ENCODE results near the gene KLHL7. TPM values are rescaled to one million over a fixed set of nuclear protein-coding genes. Genes with fewer than 3 reads are reported as not detected.
A peak's percentile ranks its signal among the peaks of the same experiment; 100 is the strongest.
"Not testable (repeated sequence)": the region's sequence is repeated elsewhere in the genome, so short reads cannot be mapped to it uniquely, and the experiment has no call there.

KLHL7 gene
- polyA plus RNA-seq, 1 donor (not counting 4 experiments of a cell fraction or from before 2014, with no cell fraction given), result 43.1 TPM

DNA sequence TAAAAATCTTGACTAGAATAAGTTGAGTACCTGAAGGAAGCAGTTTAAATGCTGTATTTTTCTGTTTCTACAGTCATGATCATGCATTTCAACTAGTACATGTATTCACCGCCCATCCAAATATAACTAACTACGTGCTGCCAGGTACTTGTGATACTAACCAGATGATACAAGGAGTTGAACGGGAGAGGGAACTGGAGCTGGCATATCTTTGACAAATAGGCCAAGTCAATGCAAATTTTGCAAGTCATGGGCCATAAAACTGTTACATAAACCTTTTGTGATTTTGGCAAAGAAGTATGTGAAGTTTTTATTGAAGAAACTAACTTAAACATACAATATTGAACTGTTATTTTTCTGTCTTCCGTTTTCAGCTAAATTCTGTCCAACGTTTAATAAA is 90.7 kb downstream of the KLHL7 start:
- H3K4me1 ChIP-seq (ENCODE audit: control insufficient read depth, extremely low read depth, insufficient read depth, low read length), result no peaks in the 10 kb centered on the region
- no peak overlapping the region for H3K4me2 ChIP-seq (ENCODE audit: control insufficient read depth, extremely low read depth, insufficient read depth, low read depth, low read length)
- H3K9me3 ChIP-seq (ENCODE audit: control insufficient read depth, low read depth, low read length), result no peaks in the 10 kb centered on the region
- no peak overlapping the region for H3K27ac ChIP-seq (ENCODE audit: control insufficient read depth, insufficient read depth, low read length)
- H3K79me2 ChIP-seq (ENCODE audit: control insufficient read depth, insufficient read depth, low read length), result peaks cover under 1% of the 10 kb centered on the region
- no peak for TF ChIP-seq EZH2 (IDR thresholded peaks at IDR 0.05; ENCODE audit: low read length)
- TF ChIP-seq, protein P1, sequence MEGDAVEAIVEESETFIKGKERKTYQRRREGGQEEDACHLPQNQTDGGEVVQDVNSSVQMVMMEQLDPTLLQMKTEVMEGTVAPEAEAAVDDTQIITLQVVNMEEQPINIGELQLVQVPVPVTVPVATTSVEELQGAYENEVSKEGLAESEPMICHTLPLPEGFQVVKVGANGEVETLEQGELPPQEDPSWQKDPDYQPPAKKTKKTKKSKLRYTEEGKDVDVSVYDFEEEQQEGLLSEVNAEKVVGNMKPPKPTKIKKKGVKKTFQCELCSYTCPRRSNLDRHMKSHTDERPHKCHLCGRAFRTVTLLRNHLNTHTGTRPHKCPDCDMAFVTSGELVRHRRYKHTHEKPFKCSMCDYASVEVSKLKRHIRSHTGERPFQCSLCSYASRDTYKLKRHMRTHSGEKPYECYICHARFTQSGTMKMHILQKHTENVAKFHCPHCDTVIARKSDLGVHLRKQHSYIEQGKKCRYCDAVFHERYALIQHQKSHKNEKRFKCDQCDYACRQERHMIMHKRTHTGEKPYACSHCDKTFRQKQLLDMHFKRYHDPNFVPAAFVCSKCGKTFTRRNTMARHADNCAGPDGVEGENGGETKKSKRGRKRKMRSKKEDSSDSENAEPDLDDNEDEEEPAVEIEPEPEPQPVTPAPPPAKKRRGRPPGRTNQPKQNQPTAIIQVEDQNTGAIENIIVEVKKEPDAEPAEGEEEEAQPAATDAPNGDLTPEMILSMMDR (optimal IDR thresholded peaks at IDR 0.05 in 1 of 3, IDR thresholded peaks at IDR 0.05 in 1 of 3, conservative IDR thresholded peaks at IDR 0.05 in 1 of 3; ENCODE audit: extremely low read depth in 1 of 3, insufficient read depth in 2 of 3, low read length in 3 of 3), result no peak
- H3K27me3 ChIP-seq (ENCODE audit: control insufficient read depth, extremely low read depth, insufficient read depth, low read length), result no peaks in the 10 kb centered on the region
- H3K4me3 ChIP-seq (ENCODE audit: control insufficient read depth in 2 of 3, extremely low read depth in 1 of 3, insufficient read depth in 2 of 3, low read depth in 1 of 3, low read length in 3 of 3), result no peak overlapping the region
- DNase-seq (ENCODE audit: low read depth, low spot score) (no peak), FAIRE-seq (no peak)
- H2AFZ ChIP-seq (ENCODE audit: control insufficient read depth, low read length), result no peak overlapping the region
- H4K20me1 ChIP-seq (ENCODE audit: control insufficient read depth, extremely low read depth, insufficient read depth, low read length), result no peaks in the 10 kb centered on the region
- dilution Hi-C loops (cut with MboI; ENCODE audit: extremely low pct_ligation_motif_present, low sequenced_read_pairs), result no loop called here
- no peak overlapping the region for H3K9ac ChIP-seq (ENCODE audit: control insufficient read depth, extremely low read depth, insufficient read depth, low read length)
- peaks cover 10 to 23% of the 10 kb centered on the region in 2 experiments for H3K36me3 ChIP-seq (ENCODE audit: control insufficient read depth in 2 of 2, extremely low read depth in 1 of 2, insufficient read depth in 2 of 2, low read length in 2 of 2)
- H3K9me1 ChIP-seq (ENCODE audit: control insufficient read depth, extremely low read depth, insufficient read depth, low read length), result no peaks in the 10 kb centered on the region

DNA sequence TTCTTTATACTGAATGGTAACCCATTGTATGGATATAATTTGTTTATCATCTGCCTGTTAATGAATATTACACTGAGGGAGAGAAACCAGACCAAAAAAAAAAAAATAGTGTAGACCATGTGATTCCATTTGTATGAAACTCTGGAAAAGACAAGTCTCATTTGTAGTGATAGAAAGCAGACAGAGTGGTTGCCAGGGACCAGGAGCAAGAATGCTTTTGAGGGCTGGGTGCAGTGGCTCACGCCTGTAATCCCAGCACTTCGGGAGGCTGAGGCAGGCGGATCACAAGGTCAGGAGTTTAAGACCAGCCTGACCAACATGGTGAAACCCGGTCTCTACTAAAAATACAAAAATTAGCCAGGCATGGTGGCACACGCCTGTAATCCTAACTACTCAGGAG is 92.2 kb downstream of the KLHL7 start:
- dilution Hi-C loops (cut with MboI; ENCODE audit: extremely low pct_ligation_motif_present, low sequenced_read_pairs); H3K9ac ChIP-seq (ENCODE audit: control insufficient read depth, extremely low read depth, insufficient read depth, low read length); H3K4me3 ChIP-seq (ENCODE audit: control insufficient read depth in 2 of 3, extremely low read depth in 1 of 3, insufficient read depth in 2 of 3, low read depth in 1 of 3, low read length in 3 of 3); H4K20me1 ChIP-seq (ENCODE audit: control insufficient read depth, extremely low read depth, insufficient read depth, low read length); H3K9me1 ChIP-seq (ENCODE audit: control insufficient read depth, extremely low read depth, insufficient read depth, low read length); H3K4me2 ChIP-seq (ENCODE audit: control insufficient read depth, extremely low read depth, insufficient read depth, low read depth, low read length); H3K79me2 ChIP-seq (ENCODE audit: control insufficient read depth, insufficient read depth, low read length); H3K4me1 ChIP-seq (ENCODE audit: control insufficient read depth, extremely low read depth, insufficient read depth, low read length); H3K9me3 ChIP-seq (ENCODE audit: control insufficient read depth, low read depth, low read length); H2AFZ ChIP-seq (ENCODE audit: control insufficient read depth, low read length); H3K27me3 ChIP-seq (ENCODE audit: control insufficient read depth, extremely low read depth, insufficient read depth, low read length); H3K27ac ChIP-seq (ENCODE audit: control insufficient read depth, insufficient read depth, low read length); DNase-seq (ENCODE audit: low read depth, low spot score); FAIRE-seq: not testable (repeated sequence)
- peaks cover 9 to 18% of the 10 kb centered on the region in 2 experiments for H3K36me3 ChIP-seq (ENCODE audit: control insufficient read depth in 2 of 2, extremely low read depth in 1 of 2, insufficient read depth in 2 of 2, low read length in 2 of 2)

DNA sequence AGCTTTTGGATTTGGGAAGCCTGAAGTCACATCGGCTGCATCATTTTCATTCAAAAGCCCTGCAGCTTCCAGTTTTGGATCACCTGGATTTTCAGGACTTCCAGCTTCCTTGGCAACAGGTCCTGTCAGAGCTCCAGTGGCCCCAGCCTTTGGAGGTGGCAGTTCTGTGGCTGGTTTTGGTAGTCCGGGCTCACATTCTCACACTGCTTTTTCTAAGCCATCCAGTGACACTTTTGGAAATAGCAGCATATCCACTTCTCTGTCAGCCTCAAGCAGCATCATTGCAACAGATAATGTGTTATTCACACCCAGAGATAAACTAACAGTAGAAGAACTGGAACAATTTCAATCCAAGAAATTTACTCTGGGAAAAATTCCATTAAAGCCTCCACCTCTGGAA is 94.7 kb downstream of the KLHL7 start:
- H3K4me2 ChIP-seq (ENCODE audit: control insufficient read depth, extremely low read depth, insufficient read depth, low read depth, low read length), result no peak overlapping the region
- no peak overlapping the region for H3K4me3 ChIP-seq (ENCODE audit: control insufficient read depth in 2 of 3, extremely low read depth in 1 of 3, insufficient read depth in 2 of 3, low read depth in 1 of 3, low read length in 3 of 3)
- H2AFZ ChIP-seq (ENCODE audit: control insufficient read depth, low read length), result no peak overlapping the region
- no peaks in the 10 kb centered on the region for H3K9me1 ChIP-seq (ENCODE audit: control insufficient read depth, extremely low read depth, insufficient read depth, low read length)
- DNase-seq (ENCODE audit: low read depth, low spot score) (no peak), FAIRE-seq (peak; percentile 58)
- no peaks in the 10 kb centered on the region for H3K4me1 ChIP-seq (ENCODE audit: control insufficient read depth, extremely low read depth, insufficient read depth, low read length)
- TF ChIP-seq, protein P1 (optimal IDR thresholded peaks at IDR 0.05 in 1 of 3, IDR thresholded peaks at IDR 0.05 in 1 of 3, conservative IDR thresholded peaks at IDR 0.05 in 1 of 3; ENCODE audit: extremely low read depth in 1 of 3, insufficient read depth in 2 of 3, low read length in 3 of 3), result no peak
- no peak for TF ChIP-seq EZH2 (IDR thresholded peaks at IDR 0.05; ENCODE audit: low read length)
- H3K79me2 ChIP-seq (ENCODE audit: control insufficient read depth, insufficient read depth, low read length), result no peaks in the 10 kb centered on the region
- dilution Hi-C loops (cut with MboI; ENCODE audit: extremely low pct_ligation_motif_present, low sequenced_read_pairs), result no loop called here
- no peak overlapping the region for H3K9ac ChIP-seq (ENCODE audit: control insufficient read depth, extremely low read depth, insufficient read depth, low read length)
- H3K27ac ChIP-seq (ENCODE audit: control insufficient read depth, insufficient read depth, low read length), result no peak overlapping the region
- peaks cover 9 to 18% of the 10 kb centered on the region in 2 experiments for H3K36me3 ChIP-seq (ENCODE audit: control insufficient read depth in 2 of 2, extremely low read depth in 1 of 2, insufficient read depth in 2 of 2, low read length in 2 of 2)
- H3K27me3 ChIP-seq (ENCODE audit: control insufficient read depth, extremely low read depth, insufficient read depth, low read length), result no peaks in the 10 kb centered on the region
- no peaks in the 10 kb centered on the region for H4K20me1 ChIP-seq (ENCODE audit: control insufficient read depth, extremely low read depth, insufficient read depth, low read length)
- H3K9me3 ChIP-seq (ENCODE audit: control insufficient read depth, low read depth, low read length), result no peaks in the 10 kb centered on the region
